DOHH2 (cell line): ENCODE results near the gene FILIP1.

Experiments
- H3F3A ChIP-seq: fragments of 200-600 bp; sonication (generic), shearing (Covaris generic); 2 replicates; pipeline ENCODE4 v1.6.0; 2016; ENCODE audit warnings: antibody characterized with exemption, mild to moderate bottlenecking; ENCODE audit not compliant: control insufficient read depth, insufficient read depth
- H3K27ac ChIP-seq: fragments of 200-600 bp; sonication (generic); 2 replicates; pipeline ENCODE4 v1.5.1; 2014; ENCODE audit warnings: low read depth, mild to moderate bottlenecking, low read length, moderate library complexity
- H3K27me3 ChIP-seq: fragments of 200-600 bp; sonication (generic); 2 replicates; pipeline ENCODE4 v1.6.1; 2014; ENCODE audit warnings: mild to moderate bottlenecking, low read length, mixed read lengths; ENCODE audit not compliant: control insufficient read depth
- H3K36me3 ChIP-seq: fragments of 200-600 bp; sonication (generic); 2 replicates; pipeline ENCODE4 v1.6.1; 2014; ENCODE audit warnings: mild to moderate bottlenecking, low read length, moderate library complexity, mixed read lengths; ENCODE audit not compliant: control insufficient read depth
- H3K4me1 ChIP-seq: fragments of 200-600 bp; sonication (generic); 2 replicates; pipeline ENCODE4 v1.6.1; 2014; ENCODE audit warnings: mild to moderate bottlenecking, low read length, mixed read lengths; ENCODE audit not compliant: control insufficient read depth
- H3K4me2 ChIP-seq: fragments of 200-600 bp; sonication (generic); 2 replicates; pipeline ENCODE4 v1.6.0; 2014; ENCODE audit warnings: mild to moderate bottlenecking, low read length, moderate library complexity
- H3K4me3 ChIP-seq: fragments of 200-600 bp; sonication (generic); 2 replicates; pipeline ENCODE4 v1.5.1; 2014; ENCODE audit warnings: mild to moderate bottlenecking, low read length, mixed read lengths
- H3K79me2 ChIP-seq: fragments of 200-600 bp; sonication (generic); 2 replicates; pipeline ENCODE4 v1.6.1; 2014; ENCODE audit warnings: mild to moderate bottlenecking, low read length, mixed read lengths; ENCODE audit not compliant: control insufficient read depth
- H3K9me2 ChIP-seq: fragments of 200-600 bp; sonication (generic); replicated peaks from 2 replicates; pipeline ENCODE4 v1.6.1; 2014; ENCODE audit warnings: mild to moderate bottlenecking, low read length, mixed read lengths; ENCODE audit not compliant: control insufficient read depth
- H3K9me3 ChIP-seq: fragments of 200-600 bp; sonication (generic); 2 replicates; pipeline ENCODE4 v1.6.1; 2014; ENCODE audit warnings: antibody characterized with exemption, low read length, mixed read lengths; ENCODE audit not compliant: control insufficient read depth, insufficient read depth
- H4K20me1 ChIP-seq: fragments of 200-600 bp; sonication (generic); 2 replicates; pipeline ENCODE4 v1.6.0; 2014; ENCODE audit warnings: low read depth, mild to moderate bottlenecking, antibody characterized with exemption, low read length, moderate library complexity; ENCODE audit not compliant: control insufficient read depth, insufficient read depth
- EZH2phosphoT487 ChIP-seq: fragments of 200-600 bp; sonication (generic); IDR thresholded peaks from 2 replicates; pipeline ENCODE4 v1.6.1; 2017; ENCODE audit warnings: borderline replicate concordance, mild to moderate bottlenecking, antibody characterized with exemption, low read length, moderate library complexity, mixed read lengths
- TF ChIP-seq, protein P1 (sequence below): fragments of 200-600 bp; sonication (generic); IDR thresholded peaks from one replicate; pipeline ENCODE4 v1.5.1; 2014; ENCODE audit warnings: antibody characterized with exemption, mild to moderate bottlenecking, low read depth, low read length; ENCODE audit not compliant: poor library complexity, severe bottlenecking

FILIP1 gene

DNA sequence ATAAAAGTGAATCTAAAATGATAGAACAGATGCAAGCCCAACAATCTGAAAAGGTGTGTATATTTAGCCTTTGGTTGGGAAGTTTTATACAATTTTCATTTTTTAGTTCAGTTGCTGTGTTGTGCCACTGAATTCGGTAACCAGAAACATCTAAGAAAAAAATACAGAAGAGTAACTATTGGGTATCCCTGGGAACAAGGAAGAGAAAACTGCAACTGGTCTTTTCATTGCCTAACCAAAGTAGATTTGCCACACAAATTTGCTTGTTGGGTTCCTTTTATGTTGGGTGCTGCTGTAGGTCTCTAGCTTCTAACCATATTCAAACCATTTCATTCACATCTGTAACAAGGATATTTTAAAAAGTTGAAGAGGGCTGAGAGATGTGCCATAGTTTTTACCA lies 206.2 kb downstream of the FILIP1 start:
- H4K20me1 ChIP-seq, result peaks cover 12% of the 10 kb centered on the region
- no peak overlapping the region; the same call in 1 of the 2 replicates for H3K4me3 ChIP-seq
- TF ChIP-seq, protein P1, sequence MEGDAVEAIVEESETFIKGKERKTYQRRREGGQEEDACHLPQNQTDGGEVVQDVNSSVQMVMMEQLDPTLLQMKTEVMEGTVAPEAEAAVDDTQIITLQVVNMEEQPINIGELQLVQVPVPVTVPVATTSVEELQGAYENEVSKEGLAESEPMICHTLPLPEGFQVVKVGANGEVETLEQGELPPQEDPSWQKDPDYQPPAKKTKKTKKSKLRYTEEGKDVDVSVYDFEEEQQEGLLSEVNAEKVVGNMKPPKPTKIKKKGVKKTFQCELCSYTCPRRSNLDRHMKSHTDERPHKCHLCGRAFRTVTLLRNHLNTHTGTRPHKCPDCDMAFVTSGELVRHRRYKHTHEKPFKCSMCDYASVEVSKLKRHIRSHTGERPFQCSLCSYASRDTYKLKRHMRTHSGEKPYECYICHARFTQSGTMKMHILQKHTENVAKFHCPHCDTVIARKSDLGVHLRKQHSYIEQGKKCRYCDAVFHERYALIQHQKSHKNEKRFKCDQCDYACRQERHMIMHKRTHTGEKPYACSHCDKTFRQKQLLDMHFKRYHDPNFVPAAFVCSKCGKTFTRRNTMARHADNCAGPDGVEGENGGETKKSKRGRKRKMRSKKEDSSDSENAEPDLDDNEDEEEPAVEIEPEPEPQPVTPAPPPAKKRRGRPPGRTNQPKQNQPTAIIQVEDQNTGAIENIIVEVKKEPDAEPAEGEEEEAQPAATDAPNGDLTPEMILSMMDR, result no peak
- no peak for TF ChIP-seq EZH2phosphoT487
- H3K79me2 ChIP-seq, result peaks cover 60% of the 10 kb centered on the region
- no peaks in the 10 kb centered on the region for H3K27me3 ChIP-seq
- H3F3A ChIP-seq, result no peaks in the 10 kb centered on the region
- no peak overlapping the region for H3K27ac ChIP-seq
- no peaks in the 10 kb centered on the region for H3K9me2 ChIP-seq
- H3K4me2 ChIP-seq, result peak overlapping the region; percentile 82
- H3K9me3 ChIP-seq, result no peaks in the 10 kb centered on the region
- peaks cover 26% of the 10 kb centered on the region for H3K4me1 ChIP-seq
- peaks cover 20% of the 10 kb centered on the region for H3K36me3 ChIP-seq

DNA sequence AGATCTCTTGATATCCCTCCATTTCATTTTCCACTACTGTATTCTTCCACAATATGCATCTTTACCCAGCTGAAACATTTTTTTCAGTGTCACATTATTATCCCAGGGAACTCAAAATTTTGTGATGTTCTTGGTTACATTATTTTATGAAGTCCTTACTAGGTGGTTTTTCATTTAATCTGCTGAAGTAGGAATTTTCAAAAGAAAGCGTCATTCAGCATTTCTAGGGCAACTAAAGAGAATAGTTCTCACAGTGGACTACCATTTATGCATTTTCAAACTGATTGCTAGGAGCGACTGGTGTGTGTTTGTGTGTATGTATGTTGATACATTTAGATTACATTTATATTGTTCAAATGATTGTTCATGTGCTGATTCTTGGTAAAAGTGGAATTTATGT lies 206.6 kb downstream of the FILIP1 start:
- H3K9me3 ChIP-seq, result no peaks in the 10 kb centered on the region
- peak overlapping the region; percentile 95 for H3K4me3 ChIP-seq
- peaks cover 65% of the 10 kb centered on the region for H3K79me2 ChIP-seq
- H4K20me1 ChIP-seq, result peaks cover 12% of the 10 kb centered on the region
- peaks cover 21% of the 10 kb centered on the region for H3K36me3 ChIP-seq
- H3F3A ChIP-seq, result no peaks in the 10 kb centered on the region
- no peaks in the 10 kb centered on the region for H3K9me2 ChIP-seq
- TF ChIP-seq, protein P1, result no peak
- no peak for TF ChIP-seq EZH2phosphoT487
- no peak overlapping the region for H3K27ac ChIP-seq
- H3K4me2 ChIP-seq, result peak overlapping the region; percentile 82
- no peaks in the 10 kb centered on the region for H3K27me3 ChIP-seq
- H3K4me1 ChIP-seq, result peaks cover 29% of the 10 kb centered on the region

DNA sequence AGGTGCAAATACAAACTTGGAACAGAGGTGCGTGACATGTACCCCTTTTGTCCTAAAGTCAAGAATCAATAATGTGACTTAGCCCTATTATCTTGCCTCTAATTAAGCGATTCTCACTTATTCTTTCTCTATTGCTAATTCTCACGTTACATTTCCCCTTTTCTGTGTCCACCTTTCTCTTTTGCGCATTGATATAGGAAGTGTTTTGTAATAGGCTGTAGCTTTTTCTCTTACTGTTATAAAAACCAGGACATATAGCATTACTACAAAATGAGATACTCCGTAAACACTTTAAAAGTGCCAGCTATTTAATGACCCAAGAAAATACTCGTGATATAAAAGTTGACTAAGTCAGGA lies 208.3 kb downstream of the FILIP1 start:
- Histone ChIP-seq H3K4me3 (peak overlapping the region; percentile 95), H4K20me1 (peaks cover 12% of the 10 kb centered on the region), H3K9me3 (no peaks in the 10 kb centered on the region), H3K4me1 (peaks cover 43% of the 10 kb centered on the region), H3K79me2 (peaks cover 82% of the 10 kb centered on the region), H3K4me2 (peak overlapping the region; percentile 82), H3K36me3 (peaks cover 23% of the 10 kb centered on the region), H3K27me3 (no peaks in the 10 kb centered on the region), H3F3A (no peaks in the 10 kb centered on the region), H3K27ac (peak overlapping the region; percentile 83), H3K9me2 (no peaks in the 10 kb centered on the region)
- no peak for TF ChIP-seq EZH2phosphoT487
- TF ChIP-seq, protein P1, result no peak
